ENCODE results near the gene DNAJB8. TPM values are rescaled to one million over a fixed set of nuclear protein-coding genes. Genes with fewer than 3 reads are reported as not detected.

Gene DNAJB8
- total and polyA plus RNA-seq, 2 donors (not counting 1 experiment from before 2014, with no cell fraction given), result not detected

GRCh38 chr3:128491941-128492670 is 25.4 kb upstream of the DNAJB8 start:
- Histone ChIP-seq H3K27ac (ENCODE audit: insufficient read depth, low read length) (no peak overlapping the region), H3K4me1 (ENCODE audit: control insufficient read depth, extremely low read depth, insufficient read depth, low read length) (peaks cover 2% of the 10 kb centered on the region), H3K9ac (ENCODE audit: insufficient read depth, low read length) (no peak overlapping the region), H3K27me3 (ENCODE audit: control insufficient read depth, insufficient read depth, low read length) (peaks cover 68% of the 10 kb centered on the region), H3K4me2 (ENCODE audit: extremely low read depth, insufficient read depth, low read length) (no peak overlapping the region), H3K79me2 (ENCODE audit: control insufficient read depth, insufficient read depth, low read length) (peaks cover 4% of the 10 kb centered on the region), H3K4me3 (replicated peaks in 1 of 4; ENCODE audit: control extremely low read depth in 1 of 4, insufficient read depth in 1 of 4, low read depth in 3 of 4, low read length in 4 of 4) (no peak overlapping the region), H2AFZ (ENCODE audit: low read length) (no peak overlapping the region), H4K20me1 (ENCODE audit: control insufficient read depth, extremely low read depth, insufficient read depth, low read length) (no peaks in the 10 kb centered on the region), H3K36me3 (ENCODE audit: control insufficient read depth, insufficient read depth, low read length) (no peaks in the 10 kb centered on the region), H3K9me3 (ENCODE audit: control insufficient read depth, insufficient read depth, low read depth, low read length) (no peaks in the 10 kb centered on the region)
- peak; percentile 16 to 40 for DNase-seq (ENCODE audit: low read depth in 2 of 2)
- no peak for TF ChIP-seq CTCF (conservative IDR thresholded peaks at IDR 0.05 in 1 of 2, IDR thresholded peaks at IDR 0.05 in 1 of 2; ENCODE audit: low read depth in 1 of 2, low read length in 2 of 2)
- peak; percentile 82 for TF ChIP-seq EZH2 (IDR thresholded peaks at IDR 0.05; ENCODE audit: low read length, missing control alignments)

- no peak overlapping the region for H3K4me2 ChIP-seq (ENCODE audit: extremely low read depth, insufficient read depth, low read length)
- no peaks in the 10 kb centered on the region for H3K9me3 ChIP-seq (ENCODE audit: control insufficient read depth, insufficient read depth, low read depth, low read length)
- peaks cover 2% of the 10 kb centered on the region for H3K4me1 ChIP-seq (ENCODE audit: control insufficient read depth, extremely low read depth, insufficient read depth, low read length)
- H3K79me2 ChIP-seq (ENCODE audit: control insufficient read depth, insufficient read depth, low read length), result peaks cover 7% of the 10 kb centered on the region
- H4K20me1 ChIP-seq (ENCODE audit: control insufficient read depth, extremely low read depth, insufficient read depth, low read length), result no peaks in the 10 kb centered on the region
- H3K27me3 ChIP-seq (ENCODE audit: control insufficient read depth, insufficient read depth, low read length), result peaks cover 64% of the 10 kb centered on the region
- H3K9ac ChIP-seq (ENCODE audit: insufficient read depth, low read length), result no peak overlapping the region
- TF ChIP-seq EZH2 (IDR thresholded peaks at IDR 0.05; ENCODE audit: low read length, missing control alignments) (no peak), CTCF (conservative IDR thresholded peaks at IDR 0.05 in 1 of 2, IDR thresholded peaks at IDR 0.05 in 1 of 2; ENCODE audit: low read depth in 1 of 2, low read length in 2 of 2) (no peak)
- no peaks in the 10 kb centered on the region for H3K36me3 ChIP-seq (ENCODE audit: control insufficient read depth, insufficient read depth, low read length)
- no peak overlapping the region for H3K27ac ChIP-seq (ENCODE audit: insufficient read depth, low read length)
- no peak overlapping the region for H3K4me3 ChIP-seq (replicated peaks in 1 of 4; ENCODE audit: control extremely low read depth in 1 of 4, insufficient read depth in 1 of 4, low read depth in 3 of 4, low read length in 4 of 4)
- no peak overlapping the region for H2AFZ ChIP-seq (ENCODE audit: low read length)
- DNase-seq (ENCODE audit: low read depth in 2 of 2), result no peak
Measured at GRCh38 chr3:128491691-128491940, 24.9 kb upstream of the DNAJB8 start.

GRCh38 chr3:128490915-128491690 is 24.4 kb upstream of the DNAJB8 start:
- H3K36me3 ChIP-seq (ENCODE audit: control insufficient read depth, insufficient read depth, low read length), result no peaks in the 10 kb centered on the region
- H4K20me1 ChIP-seq (ENCODE audit: control insufficient read depth, extremely low read depth, insufficient read depth, low read length), result no peaks in the 10 kb centered on the region
- peak overlapping the region; percentile 74 for H3K27ac ChIP-seq (ENCODE audit: insufficient read depth, low read length)
- H3K4me1 ChIP-seq (ENCODE audit: control insufficient read depth, extremely low read depth, insufficient read depth, low read length), result peaks cover 2% of the 10 kb centered on the region
- DNase-seq (ENCODE audit: low read depth in 2 of 2), result peak in 1 of 2 donors; percentile 48
- H3K9ac ChIP-seq (ENCODE audit: insufficient read depth, low read length), result no peak overlapping the region
- no peak for TF ChIP-seq CTCF (conservative IDR thresholded peaks at IDR 0.05 in 1 of 2, IDR thresholded peaks at IDR 0.05 in 1 of 2; ENCODE audit: low read depth in 1 of 2, low read length in 2 of 2)
- TF ChIP-seq EZH2 (IDR thresholded peaks at IDR 0.05; ENCODE audit: low read length, missing control alignments), result no peak
- no peak overlapping the region for H2AFZ ChIP-seq (ENCODE audit: low read length)
- H3K4me3 ChIP-seq (replicated peaks in 1 of 4; ENCODE audit: control extremely low read depth in 1 of 4, insufficient read depth in 1 of 4, low read depth in 3 of 4, low read length in 4 of 4), result peak overlapping the region in 2 of 4 experiments; percentile 54 to 76
- peak overlapping the region; percentile 82 for H3K4me2 ChIP-seq (ENCODE audit: extremely low read depth, insufficient read depth, low read length)
- H3K9me3 ChIP-seq (ENCODE audit: control insufficient read depth, insufficient read depth, low read depth, low read length), result no peaks in the 10 kb centered on the region
- H3K79me2 ChIP-seq (ENCODE audit: control insufficient read depth, insufficient read depth, low read length), result peaks cover 11% of the 10 kb centered on the region
- peaks cover 63% of the 10 kb centered on the region for H3K27me3 ChIP-seq (ENCODE audit: control insufficient read depth, insufficient read depth, low read length)

All from fibroblast of lung (primary cell).